ENCODE data around the gene NLRP9.

NLRP9 gene

GRCh38 chr19:55703790-55704215, 34.4 kb downstream of the NLRP9 start:
- peak; percentile 61 for DNase-seq (ENCODE audit: low read depth)

GRCh38 chr19:55702131-55702627, 36.0 kb downstream of the NLRP9 start:
- DNase-seq (ENCODE audit: low read depth): no peak

- DNase-seq (ENCODE audit: low read depth): no peak
These were observed 37.4 kb downstream of the NLRP9 start for GRCh38 chr19:55700813-55701212.

- DNase-seq (ENCODE audit: low read depth): no peak
These were observed 39.0 kb downstream of the NLRP9 start for GRCh38 chr19:55699221-55699620.

GRCh38 chr19:55698256-55698655, 39.9 kb downstream of the NLRP9 start:
- DNase-seq (ENCODE audit: low read depth): no peak

- no peak for DNase-seq (ENCODE audit: low read depth)
These were observed 40.5 kb downstream of the NLRP9 start for GRCh38 chr19:55697698-55698097.

- no peak for DNase-seq (ENCODE audit: low read depth)
These were observed 41.1 kb downstream of the NLRP9 start for GRCh38 chr19:55697069-55697440.

GRCh38 chr19:55696301-55697068, 41.7 kb downstream of the NLRP9 start:
- no peak for DNase-seq (ENCODE audit: low read depth)

GRCh38 chr19:55695511-55696290, 42.5 kb downstream of the NLRP9 start:
- no peak for DNase-seq (ENCODE audit: low read depth)

GRCh38 chr19:55694656-55695491, 43.3 kb downstream of the NLRP9 start:
- no peak for DNase-seq (ENCODE audit: low read depth)

- no peak for DNase-seq (ENCODE audit: low read depth)
These were observed 44.0 kb downstream of the NLRP9 start for GRCh38 chr19:55694241-55694655.

GRCh38 chr19:55693336-55693974, 44.7 kb downstream of the NLRP9 start:
- DNase-seq (ENCODE audit: low read depth): no peak

- no peak for DNase-seq (ENCODE audit: low read depth)
These were observed 45.5 kb downstream of the NLRP9 start for GRCh38 chr19:55692681-55693081.

GRCh38 chr19:55691561-55692481, 46.4 kb downstream of the NLRP9 start:
- DNase-seq (ENCODE audit: low read depth): no peak

- DNase-seq (ENCODE audit: low read depth): no peak
These were observed 47.2 kb downstream of the NLRP9 start for GRCh38 chr19:55690769-55691545.

- no peak for DNase-seq (ENCODE audit: low read depth)
These were observed 48.0 kb downstream of the NLRP9 start for GRCh38 chr19:55690109-55690768.

GRCh38 chr19:55689411-55690108, 48.6 kb downstream of the NLRP9 start:
- DNase-seq (ENCODE audit: low read depth): no peak

- no peak for DNase-seq (ENCODE audit: low read depth)
These were observed 49.6 kb downstream of the NLRP9 start for GRCh38 chr19:55688422-55689218.

Measured in activated T-cell treated with anti-CD3 and anti-CD28 coated beads for 48 hours (primary cell).